Activated CD4-positive, alpha-beta memory T cell treated with anti-CD3 and anti-CD28 coated beads for 36 hours (primary cell): ENCODE results near the gene AKAP7. TPM values are rescaled to one million over a fixed set of nuclear protein-coding genes. Genes with fewer than 3 reads are reported as not detected.
A peak's percentile ranks its signal among the peaks of the same experiment; 100 is the strongest.
"Not testable (repeated sequence)": the region's sequence is repeated elsewhere in the genome, so short reads cannot be mapped to it uniquely, and the experiment has no call there.

ENCODE experiments used
- CTCF ChIA-PET: fragments of 350-600 bp; sonication (Branson Sonifier 250); formaldehyde crosslinking; loops from one replicate; lab custom pipeline; 2021; ENCODE audit warnings: antibody characterized with exemption, inconsistent platforms; lab: Charles Lee
- POLR2A ChIA-PET: fragments of 350-600 bp; sonication (Branson Sonifier 250); formaldehyde crosslinking; loops from one replicate; lab custom pipeline; 2021; ENCODE audit warnings: antibody characterized with exemption; lab: Charles Lee
- DNase-seq: peaks from one replicate; pipeline ENCODE4 v3.0.0-alpha.2; 2020
- H3K27ac Mint-ChIP-seq: one replicate; pipeline ENCODE4 v1.8.0; 2021; ENCODE audit warnings: mixed read lengths
- H3K27me3 Mint-ChIP-seq: one replicate; pipeline ENCODE4 v1.8.0; 2021; ENCODE audit warnings: mixed read lengths
- H3K36me3 Mint-ChIP-seq: one replicate; pipeline ENCODE4 v1.8.0; 2021; ENCODE audit warnings: mixed read lengths
- H3K4me1 Mint-ChIP-seq: one replicate; pipeline ENCODE4 v1.8.0; 2021; ENCODE audit warnings: low read depth, mixed read lengths
- H3K4me3 Mint-ChIP-seq: one replicate; pipeline ENCODE4 v1.8.0; 2021; ENCODE audit warnings: mild to moderate bottlenecking, mixed read lengths
- H3K9me3 Mint-ChIP-seq: one replicate; pipeline ENCODE4 v1.8.0; 2021; ENCODE audit warnings: mixed read lengths
- intact Hi-C: fragments of 100-400 bp; cut with micrococcal nuclease; formaldehyde crosslinking; loops from one replicate; pipeline ENCODE4 v1.15.1; 2023
- total RNA-seq, 2 experiments: library from RNA; stranded (reverse); gene quantifications; one replicate each; pipeline ENCODE4 v1.2.3, GENCODE V29; 2021

The AKAP7 gene
- 1 to 10 TPM; 4.0 to 4.3 TPM for total RNA-seq

GRCh38 chr6:131135244-131136020 lies at the start of gene AKAP7:
TSS of gene AKAP7 (plus strand) at chr6:131135467. CDS start at chr6:131135764, 297 bp downstream.
- CTCF ChIA-PET = no interaction called here
- Mint-ChIP-seq H3K36me3 (no peaks in the 10 kb centered on the region), H3K27me3 (peaks cover 2% of the 10 kb centered on the region), H3K9me3 (no peaks in the 10 kb centered on the region), H3K4me3 (peak within 1 kb of the TSS; percentile 79), H3K27ac (peak within 1 kb of the TSS; percentile 83), H3K4me1 (peaks cover 14% of the 10 kb centered on the region)
- POLR2A ChIA-PET = no interaction called here
- intact Hi-C loops = loop anchor here (1.0 to 5.0 kb wide), 3 partner anchors 62 to 397 kb away; partner anchors contain the start of gene EPB41L2
- peak; percentile 72 for DNase-seq

DNA sequence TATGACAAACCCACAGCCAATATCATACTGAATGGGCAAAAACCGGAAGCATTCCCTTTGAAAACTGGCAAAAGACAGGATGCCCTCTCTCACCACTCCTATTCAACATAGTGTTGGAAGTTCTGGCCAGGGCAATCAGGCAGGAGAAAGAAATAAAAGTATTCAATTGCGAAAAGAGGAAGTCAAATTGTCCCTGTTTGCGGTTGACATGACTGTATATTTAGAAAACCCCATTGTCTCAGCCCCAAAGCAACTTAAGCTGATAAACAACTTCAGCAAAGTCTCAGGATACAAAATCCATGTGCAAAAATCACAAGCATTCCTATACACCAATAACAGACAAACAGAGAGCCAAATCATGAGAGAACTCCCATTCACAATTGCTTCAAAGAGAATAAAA lies 44.9 kb upstream of the AKAP7 start:
- H3K27ac Mint-ChIP-seq, H3K27me3 Mint-ChIP-seq, intact Hi-C loops, POLR2A ChIA-PET, H3K4me3 Mint-ChIP-seq, DNase-seq, H3K4me1 Mint-ChIP-seq, H3K36me3 Mint-ChIP-seq, CTCF ChIA-PET: not testable (repeated sequence)
- H3K9me3 Mint-ChIP-seq = peaks cover 12% of the 10 kb centered on the region

- H3K27me3 Mint-ChIP-seq, POLR2A ChIA-PET, H3K4me3 Mint-ChIP-seq, H3K27ac Mint-ChIP-seq, H3K9me3 Mint-ChIP-seq, H3K4me1 Mint-ChIP-seq, DNase-seq, intact Hi-C loops, CTCF ChIA-PET, H3K36me3 Mint-ChIP-seq: not testable (repeated sequence)
These were observed 43.3 kb upstream of the AKAP7 start for GRCh38 chr6:131091944-131092343.

DNA sequence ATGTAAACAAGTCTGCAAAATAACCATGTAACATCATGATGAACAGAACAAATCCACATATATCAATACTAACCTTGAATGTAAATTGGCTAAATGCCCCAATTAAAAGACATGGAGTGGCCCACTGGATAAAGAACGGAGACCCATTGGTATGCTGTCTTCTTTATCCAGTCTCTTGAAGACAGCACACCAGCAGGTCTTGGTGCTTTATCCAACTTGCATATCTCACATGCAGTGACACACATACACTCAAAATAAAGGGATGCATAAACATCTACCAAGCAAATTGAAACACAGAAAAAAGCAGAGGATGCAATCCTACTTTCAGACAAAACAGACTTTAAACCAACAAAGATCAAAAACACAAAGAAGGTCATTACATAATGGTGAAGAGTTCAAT lies 41.9 kb upstream of the AKAP7 start:
- ChIA-PET CTCF (no interaction called here), POLR2A (no interaction called here)
- Mint-ChIP-seq H3K4me3 (no peak overlapping the region), H3K27me3 (no peaks in the 10 kb centered on the region), H3K36me3 (peaks cover 1% of the 10 kb centered on the region), H3K9me3 (peaks cover 7% of the 10 kb centered on the region), H3K4me1 (no peaks in the 10 kb centered on the region), H3K27ac (no peak overlapping the region)
- no peak for DNase-seq
- intact Hi-C loops = no loop called here

GRCh38 chr6:131096786-131097185 lies 38.5 kb upstream of the AKAP7 start:
- H3K4me3 Mint-ChIP-seq = no peak overlapping the region
- H3K27me3 Mint-ChIP-seq = no peaks in the 10 kb centered on the region
- no peak overlapping the region for H3K27ac Mint-ChIP-seq
- ChIA-PET POLR2A (no interaction called here), CTCF (no interaction called here)
- DNase-seq = no peak
- intact Hi-C loops = no loop called here
- peaks cover 6% of the 10 kb centered on the region for H3K9me3 Mint-ChIP-seq
- H3K36me3 Mint-ChIP-seq = no peaks in the 10 kb centered on the region
- no peaks in the 10 kb centered on the region for H3K4me1 Mint-ChIP-seq

GRCh38 chr6:131101911-131102680 lies 33.2 kb upstream of the AKAP7 start:
- H3K9me3 Mint-ChIP-seq = peaks cover 3% of the 10 kb centered on the region
- no peak overlapping the region for H3K4me3 Mint-ChIP-seq
- intact Hi-C loops = no loop called here
- no peaks in the 10 kb centered on the region for H3K36me3 Mint-ChIP-seq
- no peak for DNase-seq
- H3K27ac Mint-ChIP-seq = no peak overlapping the region
- ChIA-PET CTCF (no interaction called here), POLR2A (no interaction called here)
- H3K4me1 Mint-ChIP-seq = no peaks in the 10 kb centered on the region
- no peaks in the 10 kb centered on the region for H3K27me3 Mint-ChIP-seq

DNA sequence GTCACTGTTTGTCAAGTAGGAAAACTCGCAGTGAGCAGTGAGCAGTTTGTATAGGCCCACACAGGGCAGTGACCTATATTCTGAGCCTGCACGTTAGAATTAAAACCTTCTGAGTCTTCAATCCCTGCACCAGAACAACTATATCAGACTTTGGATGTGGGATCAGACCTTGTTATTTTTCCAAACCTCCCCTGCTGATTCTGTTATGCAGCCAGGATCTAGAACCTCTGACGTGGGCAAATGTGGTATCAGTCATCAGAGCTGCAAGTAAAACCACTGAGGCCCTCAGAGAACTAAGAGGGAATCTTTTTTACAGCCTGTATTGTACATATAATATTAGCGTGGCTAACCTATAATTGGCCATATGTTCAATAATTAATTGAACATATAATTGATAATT lies 32.0 kb upstream of the AKAP7 start:
- no peak for DNase-seq
- intact Hi-C loops = no loop called here
- H3K4me3 Mint-ChIP-seq = no peak overlapping the region
- H3K27ac Mint-ChIP-seq = no peak overlapping the region
- H3K27me3 Mint-ChIP-seq = no peaks in the 10 kb centered on the region
- CTCF ChIA-PET = no interaction called here
- POLR2A ChIA-PET = no interaction called here
- H3K4me1 Mint-ChIP-seq = no peaks in the 10 kb centered on the region
- no peaks in the 10 kb centered on the region for H3K36me3 Mint-ChIP-seq
- H3K9me3 Mint-ChIP-seq = peaks cover 3% of the 10 kb centered on the region

GRCh38 chr6:131103901-131104300 lies 31.4 kb upstream of the AKAP7 start:
- CTCF ChIA-PET = interaction anchor here (0.8 kb wide), 1 partner anchor 218 kb away, joined by 3 read pairs; no protein-coding TSS in a partner anchor

DNA sequence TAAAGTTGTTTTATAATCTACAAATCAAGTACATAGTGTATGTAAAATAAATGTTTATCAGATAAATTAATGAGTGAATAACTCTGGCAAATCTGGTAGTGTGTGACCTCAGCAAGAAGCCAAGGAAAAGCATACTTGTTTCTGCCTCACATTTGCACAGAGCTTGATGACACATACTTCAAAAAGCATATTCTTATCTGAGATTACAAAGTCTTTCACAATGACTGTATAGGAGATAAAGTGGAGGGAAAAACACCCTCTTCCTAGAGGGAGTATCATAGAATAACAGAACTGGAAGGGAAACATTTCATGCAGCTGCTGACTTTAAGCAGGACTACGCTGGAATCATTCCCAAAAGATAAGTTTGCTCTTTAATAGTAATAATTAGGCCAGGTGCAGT lies 28.1 kb upstream of the AKAP7 start:
- no peaks in the 10 kb centered on the region for H3K9me3 Mint-ChIP-seq
- no peaks in the 10 kb centered on the region for H3K36me3 Mint-ChIP-seq
- intact Hi-C loops = no loop called here
- no peak overlapping the region for H3K27ac Mint-ChIP-seq
- ChIA-PET POLR2A (no interaction called here), CTCF (interaction anchor here (1.4 to 1.9 kb wide), 2 partner anchors 10 to 222 kb away, joined by 5 to 6 read pairs; no protein-coding TSS in a partner anchor)
- H3K27me3 Mint-ChIP-seq = peaks cover 3% of the 10 kb centered on the region
- no peaks in the 10 kb centered on the region for H3K4me1 Mint-ChIP-seq
- no peak for DNase-seq
- no peak overlapping the region for H3K4me3 Mint-ChIP-seq

More at GRCh38 chr6:131103901-131104300, 31.4 kb upstream of the AKAP7 start:
- intact Hi-C loops = no loop called here
- no peaks in the 10 kb centered on the region for H3K27me3 Mint-ChIP-seq
- H3K9me3 Mint-ChIP-seq = peaks cover 3% of the 10 kb centered on the region
- no peak overlapping the region for H3K27ac Mint-ChIP-seq
- H3K36me3 Mint-ChIP-seq = no peaks in the 10 kb centered on the region
- H3K4me1 Mint-ChIP-seq = no peaks in the 10 kb centered on the region
- DNase-seq = no peak
- H3K4me3 Mint-ChIP-seq = no peak overlapping the region
- POLR2A ChIA-PET = no interaction called here

- ChIA-PET POLR2A (no interaction called here), CTCF (interaction anchor here (10.1 kb wide), 1 partner anchor 227 kb away, joined by 172 read pairs; no protein-coding TSS in a partner anchor)
- Mint-ChIP-seq H3K36me3 (no peaks in the 10 kb centered on the region), H3K9me3 (no peaks in the 10 kb centered on the region), H3K4me3 (no peak overlapping the region), H3K27me3 (peaks cover 4% of the 10 kb centered on the region), H3K4me1 (no peaks in the 10 kb centered on the region), H3K27ac (no peak overlapping the region)
- intact Hi-C loops = no loop called here
- DNase-seq = no peak
These were observed 23.0 kb upstream of the AKAP7 start for GRCh38 chr6:131112249-131112648.

GRCh38 chr6:131115651-131116050 lies 19.6 kb upstream of the AKAP7 start:
- no peak for DNase-seq
- H3K9me3 Mint-ChIP-seq = no peaks in the 10 kb centered on the region
- POLR2A ChIA-PET = no interaction called here
- H3K27ac Mint-ChIP-seq = no peak overlapping the region
- no peak overlapping the region for H3K4me3 Mint-ChIP-seq
- H3K36me3 Mint-ChIP-seq = no peaks in the 10 kb centered on the region
- CTCF ChIA-PET = interaction anchor here (0.7 to 10.1 kb wide), 8 partner anchors 14 to 418 kb away, joined by 3 to 172 read pairs (median 13); no protein-coding TSS in a partner anchor
- intact Hi-C loops = loop anchor here (1.0 to 5.0 kb wide), 2 partner anchors 230 to 417 kb away; no protein-coding TSS in a partner anchor
- no peaks in the 10 kb centered on the region for H3K4me1 Mint-ChIP-seq
- peaks cover 1% of the 10 kb centered on the region for H3K27me3 Mint-ChIP-seq

DNA sequence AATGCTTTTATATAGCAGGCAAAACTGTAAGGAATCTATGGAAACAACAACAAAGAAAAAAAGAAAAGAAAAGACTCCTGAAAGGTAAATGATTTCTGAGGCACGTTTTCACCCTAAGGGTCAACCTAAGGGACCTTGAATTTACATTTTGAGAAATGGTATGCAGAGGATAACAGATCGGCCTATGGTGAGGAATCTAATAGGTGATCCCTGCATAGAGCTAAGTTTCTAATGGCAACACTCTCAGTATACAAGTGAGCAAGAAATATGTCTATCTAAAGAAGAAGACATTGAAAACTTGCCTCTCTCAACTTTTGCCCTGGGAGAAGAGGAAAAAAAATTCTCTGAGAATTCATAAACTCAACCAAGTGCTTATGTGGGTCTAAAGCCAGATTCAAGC lies 18.9 kb upstream of the AKAP7 start:
- CTCF ChIA-PET = interaction anchor here (0.7 to 10.1 kb wide), 16 partner anchors 9 to 798 kb away, joined by 3 to 172 read pairs (median 6); no protein-coding TSS in a partner anchor
- Mint-ChIP-seq H3K4me1 (no peaks in the 10 kb centered on the region), H3K36me3 (no peaks in the 10 kb centered on the region), H3K9me3 (no peaks in the 10 kb centered on the region), H3K27ac (no peak overlapping the region), H3K27me3 (peaks cover 1% of the 10 kb centered on the region), H3K4me3 (no peak overlapping the region)
- intact Hi-C loops = loop anchor here (1.0 to 5.0 kb wide), 2 partner anchors 231 to 416 kb away; no protein-coding TSS in a partner anchor
- no peak for DNase-seq
- POLR2A ChIA-PET = no interaction called here
